GM19328 (cell line): ENCODE results near the gene ELF1.

ENCODE experiments used
- ATAC-seq: cut with Tn5 transposase; IDR thresholded peaks from one replicate; pipeline ENCODE4 v1.9.1; 2021; ENCODE audit warnings: mild to moderate bottlenecking, moderate library complexity; ENCODE audit not compliant: unreplicated experiment

Gene ELF1

GRCh38 chr13:41007744-41008128, 11.4 kb downstream of the ELF1 start:
- no peak for ATAC-seq

- ATAC-seq: no peak
Observed at GRCh38 chr13:41006978-41007743, 12.0 kb downstream of the ELF1 start.

GRCh38 chr13:41006306-41006705, 12.8 kb downstream of the ELF1 start:
- ATAC-seq: no peak

GRCh38 chr13:41005704-41006103, 13.4 kb downstream of the ELF1 start:
- ATAC-seq: no peak

- ATAC-seq: peak; percentile 72
Observed at GRCh38 chr13:41004875-41005693, 14.0 kb downstream of the ELF1 start.

- no peak for ATAC-seq
Observed at GRCh38 chr13:41002606-41003005, 16.5 kb downstream of the ELF1 start.

- ATAC-seq: no peak
Observed at GRCh38 chr13:41001695-41002094, 17.4 kb downstream of the ELF1 start.

GRCh38 chr13:40999416-40999815, 19.7 kb downstream of the ELF1 start:
- no peak for ATAC-seq

GRCh38 chr13:40996426-40997092, 22.6 kb downstream of the ELF1 start:
- no peak for ATAC-seq

- no peak for ATAC-seq
Observed at GRCh38 chr13:40995997-40996396, 23.1 kb downstream of the ELF1 start.

- peak; percentile 72 for ATAC-seq
Observed at GRCh38 chr13:40994581-40995230, 24.4 kb downstream of the ELF1 start.

GRCh38 chr13:40993987-40994386, 25.1 kb downstream of the ELF1 start:
- no peak for ATAC-seq

GRCh38 chr13:40992678-40993518, 26.2 kb downstream of the ELF1 start:
- no peak for ATAC-seq

- ATAC-seq: no peak
Observed at GRCh38 chr13:40987606-40988280, 31.4 kb downstream of the ELF1 start.

GRCh38 chr13:40986101-40986856, 32.8 kb downstream of the ELF1 start:
- ATAC-seq: no peak

- ATAC-seq: no peak
Observed at GRCh38 chr13:40985381-40986100, 33.6 kb downstream of the ELF1 start.

GRCh38 chr13:40984668-40985366, 34.3 kb downstream of the ELF1 start:
- no peak for ATAC-seq
